ENCODE measurements around the gene PAGR1. TPM values are rescaled to one million over a fixed set of nuclear protein-coding genes. Genes with fewer than 3 reads are reported as not detected.
A peak's percentile ranks its signal among the peaks of the same experiment; 100 is the strongest.
"Not testable (repeated sequence)": the region's sequence is repeated elsewhere in the genome, so short reads cannot be mapped to it uniquely, and the experiment has no call there.

Gene PAGR1
- total and polyA plus RNA-seq, 4 donors, result 14.9 to 85.3 (median 26.9) TPM

DNA sequence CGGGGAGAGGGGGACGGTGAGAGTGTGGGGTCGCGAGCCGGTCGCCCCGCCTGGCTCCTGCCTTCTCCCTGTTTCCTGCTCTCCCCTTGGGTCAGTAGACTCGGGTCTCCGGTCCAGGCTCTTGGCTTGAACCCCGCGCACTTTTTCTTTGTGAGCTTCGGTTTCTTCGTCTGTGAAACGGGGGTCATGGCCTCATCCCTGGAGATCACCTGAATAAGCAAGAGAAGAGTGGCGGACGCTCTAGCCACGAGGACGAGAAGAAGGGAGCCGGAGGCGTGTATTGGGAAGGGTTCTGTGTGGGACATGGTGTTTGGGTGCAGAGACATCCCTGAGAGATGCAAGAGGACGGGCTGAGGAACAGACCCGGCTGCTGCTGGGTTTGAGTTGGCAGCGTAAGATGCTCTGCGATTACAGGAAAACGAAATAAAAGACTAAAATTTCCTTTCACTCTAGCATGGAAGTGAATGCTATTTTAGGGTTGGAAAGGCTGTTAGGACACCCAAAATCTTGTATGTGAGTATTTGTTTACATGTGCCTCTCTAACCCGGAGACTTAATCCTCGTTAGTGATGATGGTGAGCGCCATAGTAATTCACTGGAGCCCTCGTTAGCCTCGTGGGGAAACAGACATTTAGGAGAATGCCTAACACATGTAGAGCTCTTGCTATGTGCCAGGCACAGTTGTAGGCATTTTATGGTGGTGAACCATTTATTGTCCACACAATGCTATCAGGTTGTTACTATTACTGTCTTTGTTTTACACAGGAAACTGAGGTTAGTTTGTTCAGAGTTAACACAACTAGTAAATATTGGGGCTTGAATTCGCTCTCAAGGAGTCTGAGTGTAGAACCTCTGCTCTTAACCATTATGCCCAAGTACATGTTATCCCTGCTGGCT lies 24.8 kb upstream of the PAGR1 start:
- ATAC-seq (ENCODE audit: low FRiP score) (peak; percentile 1), DNase-seq (no peak)
- WGBS, 2 donors, result 2% methylated on average over 25 to 31 of the region's 31 CpGs
- H3K27ac ChIP-seq (ENCODE audit: low read depth in 1 of 2, low read length in 2 of 2), result peak overlapping the region in 1 of 2 donors; percentile 22
- H3K27me3 ChIP-seq (ENCODE audit: control insufficient read depth in 1 of 2, insufficient read depth in 2 of 2, low read length in 1 of 2), result no peaks in the 10 kb centered on the region
- no peaks in the 10 kb centered on the region for H3K4me1 ChIP-seq (ENCODE audit: control insufficient read depth in 1 of 2, insufficient read depth in 2 of 2, low read length in 2 of 2)
- H3K9me3 ChIP-seq (ENCODE audit: control insufficient read depth, low read length), result no peaks in the 10 kb centered on the region
- H3K4me3 ChIP-seq (ENCODE audit: low read length in 2 of 2), result peak overlapping the region; percentile 51 to 77
- intact Hi-C loops (cut with DNase I), result no loop called here
- no peaks in the 10 kb centered on the region for H3K36me3 ChIP-seq (ENCODE audit: control insufficient read depth in 1 of 2, insufficient read depth in 2 of 2, low read length in 1 of 2)

DNA sequence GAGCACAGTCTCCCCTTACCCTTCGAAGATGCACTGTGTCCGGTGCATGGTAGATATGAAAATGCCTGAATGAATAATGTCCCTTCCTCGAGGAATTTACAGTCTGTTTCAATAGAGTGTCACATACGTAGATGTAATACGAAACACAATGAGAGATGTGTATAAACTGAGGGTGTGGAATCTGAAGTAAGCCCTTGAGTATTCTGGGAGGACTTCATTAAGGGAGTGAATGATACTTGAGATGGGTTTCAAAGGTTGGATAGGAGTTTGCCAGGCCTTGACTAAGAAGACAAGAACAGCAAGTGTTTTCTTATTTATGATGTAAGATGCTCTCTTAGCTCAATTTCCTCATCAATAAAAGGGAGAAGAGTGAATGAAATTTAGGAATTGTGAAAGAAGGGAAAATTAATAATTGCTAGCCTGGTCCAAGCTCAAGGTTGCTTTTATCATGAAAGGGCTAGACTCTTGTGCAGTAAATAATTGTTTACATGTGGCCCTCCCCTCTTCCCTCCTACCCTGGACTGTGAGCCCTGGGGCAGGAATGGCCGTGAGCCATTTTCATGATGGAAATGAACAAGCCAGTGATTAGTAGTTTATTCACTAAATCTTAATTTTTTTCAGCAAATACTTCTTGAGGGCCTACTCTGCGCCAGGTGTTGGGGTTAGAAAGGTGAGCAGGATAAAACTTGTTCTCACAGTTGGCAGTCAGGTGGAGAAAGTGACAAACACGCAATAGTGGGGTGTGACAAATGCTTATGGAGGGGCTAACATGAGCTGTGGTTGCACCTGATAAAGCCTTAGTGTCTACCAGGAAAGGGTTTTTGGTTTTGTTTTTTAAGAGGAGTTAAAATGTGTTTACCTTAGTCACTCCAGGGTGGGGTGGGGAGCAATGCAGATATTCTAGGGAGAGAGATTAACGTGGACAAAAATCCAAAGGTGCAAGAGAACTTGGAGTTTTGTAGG lies 23.8 kb upstream of the PAGR1 start:
- Histone ChIP-seq H3K27me3 (ENCODE audit: control insufficient read depth in 1 of 2, insufficient read depth in 2 of 2, low read length in 1 of 2) (no peaks in the 10 kb centered on the region), H3K36me3 (ENCODE audit: control insufficient read depth in 1 of 2, insufficient read depth in 2 of 2, low read length in 1 of 2) (no peaks in the 10 kb centered on the region), H3K9me3 (ENCODE audit: control insufficient read depth, low read length) (no peaks in the 10 kb centered on the region), H3K4me1 (ENCODE audit: control insufficient read depth in 1 of 2, insufficient read depth in 2 of 2, low read length in 2 of 2) (no peaks in the 10 kb centered on the region), H3K4me3 (ENCODE audit: low read length in 2 of 2) (no peak overlapping the region), H3K27ac (ENCODE audit: low read depth in 1 of 2, low read length in 2 of 2) (no peak overlapping the region)
- 73 to 74% methylated on average over 9 of the region's 9 CpGs for WGBS, 2 donors
- DNase-seq (no peak), ATAC-seq (ENCODE audit: low FRiP score) (no peak)
- intact Hi-C loops (cut with DNase I), result no loop called here

DNA sequence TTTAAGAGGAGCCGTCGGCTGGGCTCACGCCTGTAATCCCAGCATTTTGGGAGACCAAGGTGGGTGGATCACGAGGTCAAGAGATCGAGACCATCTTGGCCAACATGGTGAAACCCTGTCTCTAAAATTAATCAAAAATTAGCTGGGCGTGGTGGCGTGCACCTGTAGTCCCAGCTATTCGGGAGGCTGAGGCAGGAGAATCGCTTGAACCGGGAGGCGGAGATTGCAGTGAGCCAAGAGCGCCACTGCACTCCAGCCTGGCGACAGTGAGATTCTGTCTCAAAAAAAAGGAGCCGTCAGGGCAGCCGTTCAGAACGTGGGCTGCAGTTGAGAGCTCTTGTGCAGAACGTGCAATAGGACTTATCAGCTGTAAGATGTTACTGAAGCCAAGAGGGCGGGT lies 22.8 kb upstream of the PAGR1 start:
- not testable (repeated sequence) for ATAC-seq (ENCODE audit: low FRiP score)

DNA sequence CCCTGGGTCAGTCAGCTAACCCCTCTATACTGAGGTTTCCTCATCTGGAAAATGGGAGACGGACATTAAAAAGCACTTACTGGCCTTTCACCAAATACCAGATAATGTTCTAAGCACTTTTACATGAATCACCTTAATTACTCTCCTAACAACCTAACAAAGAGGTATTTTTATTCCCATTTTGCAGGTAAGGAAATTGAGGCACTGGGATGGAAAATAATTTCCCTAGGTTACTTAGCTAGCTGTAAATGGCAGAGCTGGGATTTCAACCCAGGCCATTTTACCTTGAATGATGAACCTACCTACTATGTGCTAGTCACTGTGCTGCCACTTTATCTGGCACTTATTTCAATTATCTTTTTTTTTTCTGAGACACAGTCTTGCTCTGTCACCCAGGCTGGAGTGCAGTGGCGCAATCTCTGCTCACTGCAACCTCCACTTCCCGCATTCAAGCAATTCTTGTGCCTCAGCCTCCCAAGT lies 21.7 kb upstream of the PAGR1 start:
- Histone ChIP-seq H3K4me1 (ENCODE audit: control insufficient read depth in 1 of 2, insufficient read depth in 2 of 2, low read length in 2 of 2) (no peaks in the 10 kb centered on the region), H3K4me3 (ENCODE audit: low read length in 2 of 2) (no peak overlapping the region), H3K27me3 (ENCODE audit: control insufficient read depth in 1 of 2, insufficient read depth in 2 of 2, low read length in 1 of 2) (no peaks in the 10 kb centered on the region), H3K36me3 (ENCODE audit: control insufficient read depth in 1 of 2, insufficient read depth in 2 of 2, low read length in 1 of 2) (peaks cover 0 to 2% of the 10 kb centered on the region in 2 donors), H3K9me3 (ENCODE audit: control insufficient read depth, low read length) (no peaks in the 10 kb centered on the region), H3K27ac (ENCODE audit: low read depth in 1 of 2, low read length in 2 of 2) (no peak overlapping the region)
- no peak for DNase-seq
- 96 to 99% methylated on average over 3 of the region's 3 CpGs for WGBS, 2 donors
- intact Hi-C loops (cut with DNase I), result no loop called here
- no peak for ATAC-seq (ENCODE audit: low FRiP score)

More for the DNA sequence above, 22.8 kb upstream of the PAGR1 start:
- H3K27me3 ChIP-seq (ENCODE audit: control insufficient read depth in 1 of 2, insufficient read depth in 2 of 2, low read length in 1 of 2); H3K4me1 ChIP-seq (ENCODE audit: control insufficient read depth in 1 of 2, insufficient read depth in 2 of 2, low read length in 2 of 2); H3K4me3 ChIP-seq (ENCODE audit: low read length in 2 of 2); H3K9me3 ChIP-seq (ENCODE audit: control insufficient read depth, low read length); H3K36me3 ChIP-seq (ENCODE audit: control insufficient read depth in 1 of 2, insufficient read depth in 2 of 2, low read length in 1 of 2); intact Hi-C loops (cut with DNase I); DNase-seq; H3K27ac ChIP-seq (ENCODE audit: low read depth in 1 of 2, low read length in 2 of 2): not testable (repeated sequence)
- 90 to 91% methylated on average over 18 of the region's 18 CpGs for WGBS, 2 donors

DNA sequence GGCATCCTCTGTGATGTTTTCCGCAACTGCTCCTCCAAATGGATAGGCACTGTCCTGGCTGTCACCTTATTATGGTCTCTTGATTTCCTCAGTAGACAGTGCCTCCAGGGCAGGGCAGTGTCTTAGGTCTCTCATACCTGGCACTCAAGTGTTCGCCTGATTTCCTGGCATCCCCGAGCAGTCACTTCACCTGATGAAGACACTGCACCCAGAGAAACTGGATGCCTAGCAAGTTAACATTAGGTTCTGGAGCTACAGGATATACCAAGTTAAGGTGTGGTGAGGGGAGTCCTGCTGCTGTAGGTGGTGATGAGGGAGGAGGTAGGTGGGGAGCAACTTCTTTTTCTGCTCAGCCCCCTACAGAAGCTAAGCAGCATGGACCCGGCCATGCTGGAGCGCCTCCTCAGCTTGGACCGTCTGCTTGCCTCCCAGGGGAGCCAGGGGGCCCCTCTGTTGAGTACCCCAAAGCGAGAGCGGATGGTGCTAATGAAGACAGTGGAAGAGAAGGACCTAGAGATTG lies 13.5 kb upstream of the PAGR1 start:
- ATAC-seq (ENCODE audit: low FRiP score), result no peak
- Histone ChIP-seq H3K27ac (ENCODE audit: low read depth in 1 of 2, low read length in 2 of 2) (no peak overlapping the region), H3K4me3 (ENCODE audit: low read length in 2 of 2) (no peak overlapping the region), H3K4me1 (ENCODE audit: control insufficient read depth in 1 of 2, insufficient read depth in 2 of 2, low read length in 2 of 2) (no peaks in the 10 kb centered on the region), H3K9me3 (ENCODE audit: control insufficient read depth, low read length) (no peaks in the 10 kb centered on the region), H3K36me3 (ENCODE audit: control insufficient read depth in 1 of 2, insufficient read depth in 2 of 2, low read length in 1 of 2) (peaks cover 0 to 2% of the 10 kb centered on the region in 2 donors), H3K27me3 (ENCODE audit: control insufficient read depth in 1 of 2, insufficient read depth in 2 of 2, low read length in 1 of 2) (no peaks in the 10 kb centered on the region)
- WGBS, 2 donors, result 93 to 95% methylated on average over 8 of the region's 8 CpGs
- intact Hi-C loops (cut with DNase I), result no loop called here
- no peak for DNase-seq

DNA sequence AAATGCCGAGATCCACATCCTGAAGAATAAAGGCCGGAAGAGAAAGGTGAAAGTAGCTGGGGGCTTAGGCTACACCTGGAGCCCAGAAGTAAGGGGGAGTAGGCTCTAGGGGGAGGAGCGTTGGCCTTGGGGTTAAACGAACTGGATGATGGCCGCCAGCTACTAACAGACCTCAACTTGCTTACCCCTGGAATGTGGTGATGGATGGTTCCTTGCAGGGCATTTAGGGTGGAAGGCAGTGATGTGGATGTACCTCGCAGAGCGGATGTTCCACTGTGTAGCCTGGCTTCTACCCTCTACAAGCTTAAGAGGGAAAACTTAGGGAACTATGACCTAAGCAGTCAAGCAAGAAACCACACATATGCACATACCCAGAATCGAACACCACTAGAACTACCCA lies 11.9 kb upstream of the PAGR1 start:
- H3K27ac ChIP-seq (ENCODE audit: low read depth in 1 of 2, low read length in 2 of 2), result no peak overlapping the region
- no peak for DNase-seq
- H3K27me3 ChIP-seq (ENCODE audit: control insufficient read depth in 1 of 2, insufficient read depth in 2 of 2, low read length in 1 of 2), result no peaks in the 10 kb centered on the region
- H3K9me3 ChIP-seq (ENCODE audit: control insufficient read depth, low read length), result no peaks in the 10 kb centered on the region
- no peak for ATAC-seq (ENCODE audit: low FRiP score)
- no peaks in the 10 kb centered on the region for H3K36me3 ChIP-seq (ENCODE audit: control insufficient read depth in 1 of 2, insufficient read depth in 2 of 2, low read length in 1 of 2)
- no peaks in the 10 kb centered on the region for H3K4me1 ChIP-seq (ENCODE audit: control insufficient read depth in 1 of 2, insufficient read depth in 2 of 2, low read length in 2 of 2)
- WGBS, 2 donors, result 80% methylated on average over 8 of the region's 8 CpGs
- intact Hi-C loops (cut with DNase I), result no loop called here
- no peak overlapping the region for H3K4me3 ChIP-seq (ENCODE audit: low read length in 2 of 2)

DNA sequence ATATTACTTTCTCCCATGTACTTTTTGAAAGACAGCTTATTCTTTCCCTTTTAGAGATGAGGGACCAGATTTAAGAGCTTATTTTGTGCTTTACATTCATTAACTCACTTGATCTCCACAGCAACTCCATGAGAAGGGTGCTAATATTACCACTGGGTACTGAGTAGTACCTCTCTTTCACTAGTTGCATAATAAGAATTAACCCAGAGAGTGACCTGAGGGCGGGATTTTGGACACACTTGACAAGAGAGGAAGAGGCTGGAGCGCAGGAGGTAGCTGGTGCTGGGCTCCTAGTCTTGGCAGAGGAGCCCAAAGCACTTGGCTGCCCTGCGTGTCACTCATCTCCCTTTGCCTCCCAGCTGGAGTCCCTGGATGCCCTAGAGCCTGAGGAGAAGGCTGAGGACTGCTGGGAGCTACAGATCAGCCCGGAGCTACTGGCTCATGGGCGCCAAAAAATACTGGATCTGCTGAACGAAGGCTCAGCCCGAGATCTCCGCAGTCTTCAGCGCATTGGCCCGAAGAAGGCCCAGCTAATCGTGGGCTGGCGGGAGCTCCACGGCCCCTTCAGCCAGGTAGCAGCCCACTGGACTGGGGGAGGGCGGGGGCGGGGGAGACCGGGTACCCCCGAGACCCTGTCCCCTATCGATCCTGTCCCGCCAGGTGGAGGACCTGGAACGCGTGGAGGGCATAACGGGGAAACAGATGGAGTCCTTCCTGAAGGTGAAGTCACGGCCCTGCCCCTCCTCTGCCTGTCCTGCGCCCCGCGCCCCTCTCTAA lies 11.3 kb upstream of the PAGR1 start:
- 3 to 5% methylated on average over 26 of the region's 26 CpGs for WGBS, 2 donors
- DNase-seq (peak in 1 of 2 donors; percentile 60), ATAC-seq (ENCODE audit: low FRiP score) (peak; percentile 20)
- no peaks in the 10 kb centered on the region for H3K36me3 ChIP-seq (ENCODE audit: control insufficient read depth in 1 of 2, insufficient read depth in 2 of 2, low read length in 1 of 2)
- H3K4me3 ChIP-seq (ENCODE audit: low read length in 2 of 2), result peak overlapping the region; percentile 20 to 38
- H3K27ac ChIP-seq (ENCODE audit: low read depth in 1 of 2, low read length in 2 of 2), result peak overlapping the region in 1 of 2 donors; percentile 78
- no peaks in the 10 kb centered on the region for H3K9me3 ChIP-seq (ENCODE audit: control insufficient read depth, low read length)
- H3K4me1 ChIP-seq (ENCODE audit: control insufficient read depth in 1 of 2, insufficient read depth in 2 of 2, low read length in 2 of 2), result no peaks in the 10 kb centered on the region
- intact Hi-C loops (cut with DNase I), result loop anchor here in 1 of 2 donors (5.0 kb wide), 1 partner anchor 573 kb away; no protein-coding TSS in a partner anchor
- no peaks in the 10 kb centered on the region for H3K27me3 ChIP-seq (ENCODE audit: control insufficient read depth in 1 of 2, insufficient read depth in 2 of 2, low read length in 1 of 2)
